Midbrain (tissue), 1 donor: ENCODE measurements around the gene RPAP2.
"Not testable (repeated sequence)": the region's sequence is repeated elsewhere in the genome, so short reads cannot be mapped to it uniquely, and the experiment has no call there.

ENCODE experiments used
- DNase-seq: peaks from one replicate; lab custom pipeline; 2025; lab: John Stamatoyannopoulos, UW

RPAP2 gene

DNA sequence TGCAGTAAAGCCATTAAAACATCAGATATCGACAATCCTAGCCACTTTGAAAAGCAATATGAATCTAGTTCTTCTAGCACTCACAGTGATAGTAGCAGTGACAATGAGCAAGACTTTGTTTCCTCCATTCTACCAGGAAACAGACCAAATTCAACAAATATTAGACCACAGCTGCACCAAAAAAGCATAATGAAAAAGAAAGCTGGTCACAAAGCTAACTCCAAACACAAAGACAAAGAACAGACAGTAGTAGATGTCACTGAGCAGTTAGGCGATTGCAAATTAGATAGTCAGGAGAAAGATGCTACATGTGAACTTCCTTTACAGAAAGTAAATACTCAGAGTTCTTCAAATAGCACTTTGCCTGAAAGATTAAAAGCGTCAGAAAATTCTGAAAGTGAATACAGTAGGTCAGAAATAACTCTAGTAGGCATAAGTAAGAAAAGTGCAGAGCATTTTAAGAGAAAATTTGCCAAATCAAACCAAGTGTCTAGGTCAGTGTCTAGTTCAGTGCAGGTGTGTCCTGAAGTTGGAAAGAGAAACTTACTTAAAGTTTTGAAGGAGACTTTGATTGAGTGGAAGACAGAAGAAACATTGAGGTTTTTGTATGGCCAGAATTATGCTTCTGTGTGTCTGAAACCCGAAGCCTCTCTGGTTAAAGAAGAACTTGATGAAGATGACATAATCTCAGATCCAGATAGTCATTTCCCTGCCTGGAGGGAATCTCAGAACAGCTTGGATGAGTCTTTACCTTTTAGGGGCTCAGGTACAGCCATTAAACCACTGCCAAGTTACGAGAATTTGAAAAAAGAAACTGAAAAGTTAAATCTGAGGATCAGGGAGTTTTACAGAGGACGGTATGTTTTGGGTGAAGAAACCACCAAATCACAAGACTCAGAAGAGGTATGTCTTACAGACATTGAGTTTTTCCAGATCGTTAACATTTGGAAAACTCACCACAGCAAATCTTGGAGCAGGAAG, 24.9 kb downstream of the RPAP2 start:
- DNase-seq, result no peak

DNA sequence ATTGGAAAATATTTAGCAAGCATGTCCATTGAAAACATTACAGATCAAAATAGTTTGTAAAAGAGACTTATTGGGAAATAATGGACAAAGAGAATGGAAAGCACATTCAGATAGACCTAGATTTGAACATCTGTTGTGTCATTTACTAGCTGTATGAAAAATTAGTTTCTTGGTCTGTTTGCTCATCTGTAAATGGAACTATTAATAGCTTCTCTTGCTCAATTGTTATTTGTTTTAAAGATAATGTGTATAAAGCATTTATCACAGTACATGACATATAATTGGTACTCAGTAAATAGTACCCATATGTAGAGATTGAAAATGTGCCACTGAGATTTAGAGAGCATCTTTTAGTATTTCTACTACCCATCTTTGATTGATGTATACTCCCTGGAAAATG, 25.9 kb downstream of the RPAP2 start:
- DNase-seq, result no peak

DNA sequence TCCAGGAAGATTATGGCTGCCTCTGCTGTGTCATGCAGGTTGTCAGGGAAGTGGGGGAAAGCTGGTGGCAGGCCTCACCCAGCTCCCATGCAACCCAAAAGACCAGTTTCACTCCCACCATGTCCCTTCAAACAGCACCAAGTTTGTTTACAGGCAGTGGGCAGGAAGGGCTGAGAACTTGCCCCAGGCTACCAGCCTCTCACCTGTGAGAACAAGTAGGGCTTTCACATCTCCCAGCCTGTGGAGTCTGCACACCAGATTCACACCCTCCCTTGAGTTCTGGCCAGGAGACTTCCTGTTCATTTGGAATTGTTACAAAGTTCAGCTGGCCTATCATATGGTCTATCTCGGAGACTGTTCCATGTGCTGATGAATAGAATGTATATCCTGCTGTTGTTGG, 27.8 kb downstream of the RPAP2 start:
- DNase-seq, result no peak

DNA sequence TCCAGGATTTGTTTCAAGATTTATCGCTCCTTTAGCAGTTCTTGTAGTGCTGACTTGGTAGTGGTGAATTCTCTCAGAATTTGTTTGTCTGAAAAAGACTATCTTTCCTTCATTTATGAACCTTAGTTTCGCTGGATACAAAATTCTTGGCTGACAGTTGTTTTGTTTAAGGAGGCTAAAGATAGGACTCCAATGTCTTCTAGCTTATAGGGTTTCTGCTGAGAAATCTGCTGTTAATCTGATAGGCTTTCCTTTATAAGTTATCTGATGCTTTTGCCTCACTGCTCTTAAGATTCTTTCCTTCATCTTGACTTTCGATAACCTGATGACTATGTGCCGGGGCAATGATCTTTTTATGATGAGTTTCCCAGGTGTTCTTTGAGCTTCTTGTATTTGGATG, 28.9 kb downstream of the RPAP2 start:
- DNase-seq, result no peak

DNA sequence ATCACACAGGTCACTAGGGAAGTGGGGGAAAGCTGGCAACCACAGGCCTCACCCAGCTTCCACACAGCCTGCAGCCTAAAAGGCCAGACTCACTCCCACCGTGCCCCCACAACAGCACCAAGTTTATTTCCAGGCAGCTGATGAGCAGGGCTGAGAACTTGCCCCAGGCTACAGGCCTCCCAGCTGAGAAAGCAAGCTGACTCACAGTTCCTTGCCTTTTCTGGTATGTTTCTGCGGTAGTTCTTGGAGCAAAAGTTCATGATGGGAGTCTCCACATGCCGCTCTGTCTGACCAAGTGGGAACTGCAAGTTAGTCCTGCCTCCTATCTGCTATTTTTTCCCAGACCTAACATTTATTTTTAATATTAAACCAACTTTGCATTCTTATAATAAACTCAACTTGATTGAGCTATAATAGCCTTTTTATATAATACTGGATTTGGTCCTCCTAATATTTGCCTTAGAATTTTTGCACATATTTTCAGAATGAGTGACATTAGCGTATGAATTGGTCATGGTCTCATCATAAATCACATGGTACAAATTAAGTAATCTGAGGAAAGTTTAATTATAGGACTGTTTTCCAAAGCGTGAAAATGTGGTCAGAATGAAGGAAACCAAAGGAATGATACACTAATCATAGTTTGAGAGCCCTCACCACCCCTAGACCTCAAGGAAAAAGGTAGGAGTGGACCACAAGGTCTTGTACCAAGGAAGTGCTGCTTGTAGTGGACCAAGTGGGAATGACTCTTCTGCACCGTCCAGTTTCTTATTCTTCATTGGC, 30.7 kb downstream of the RPAP2 start:
- DNase-seq, result no peak

DNA sequence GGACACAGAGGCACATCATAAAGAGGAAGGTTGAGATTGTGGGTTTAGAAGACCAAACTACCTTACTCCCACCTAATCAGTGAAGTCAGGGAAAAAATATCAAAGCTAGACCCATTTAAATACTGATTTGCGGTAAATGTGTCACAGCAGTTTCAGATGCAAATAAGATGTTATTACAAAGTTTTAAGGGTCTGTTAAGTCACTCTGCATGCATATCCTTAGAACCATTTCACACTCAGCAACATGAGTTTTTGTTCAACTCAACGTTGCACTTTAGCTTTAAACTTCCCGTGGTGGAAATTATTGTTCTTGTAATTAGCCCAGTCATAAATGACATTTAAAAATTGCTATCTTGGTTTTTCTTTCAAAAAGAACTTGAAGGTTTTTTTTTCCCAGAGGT, 34.8 kb downstream of the RPAP2 start:
- DNase-seq, result no peak

DNA sequence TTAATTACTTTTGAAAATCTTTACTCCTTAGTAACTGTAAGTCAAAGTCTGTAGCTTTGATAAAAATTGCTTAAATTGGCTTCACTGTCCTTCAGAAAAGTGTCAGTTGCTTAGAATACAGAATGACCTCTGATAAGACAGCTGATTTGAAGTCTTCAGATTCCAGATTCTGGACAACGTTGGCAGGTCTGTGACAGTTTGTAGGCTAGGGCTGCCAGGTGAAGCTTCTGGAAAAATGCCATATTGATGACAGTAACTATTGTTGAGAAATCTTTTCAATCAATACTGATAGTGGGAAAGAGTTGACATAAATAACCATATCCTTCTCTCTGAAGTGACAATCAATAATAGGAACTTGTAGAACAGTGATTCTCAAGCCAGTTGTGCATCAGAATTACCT, 41.3 kb downstream of the RPAP2 start:
- no peak for DNase-seq

DNA sequence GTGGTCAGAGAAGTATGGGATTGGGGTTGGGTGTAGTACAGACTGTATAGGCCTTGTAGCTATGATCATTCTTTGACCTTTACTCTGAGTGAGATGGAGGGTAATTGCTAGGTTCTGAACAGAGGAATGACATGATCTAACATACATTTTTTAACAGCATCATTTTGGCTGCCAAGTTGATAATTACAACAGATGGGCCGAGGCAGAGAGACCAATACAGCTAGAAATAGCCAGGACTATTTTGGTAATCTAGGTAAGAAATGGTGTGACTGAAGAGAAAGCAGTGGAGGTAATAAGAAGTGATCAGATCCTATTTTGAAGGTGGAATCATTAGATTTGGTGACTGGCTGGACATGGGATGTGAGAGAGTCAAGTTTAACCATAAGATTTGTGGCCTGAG, 43.5 kb downstream of the RPAP2 start:
- DNase-seq, result no peak

DNA sequence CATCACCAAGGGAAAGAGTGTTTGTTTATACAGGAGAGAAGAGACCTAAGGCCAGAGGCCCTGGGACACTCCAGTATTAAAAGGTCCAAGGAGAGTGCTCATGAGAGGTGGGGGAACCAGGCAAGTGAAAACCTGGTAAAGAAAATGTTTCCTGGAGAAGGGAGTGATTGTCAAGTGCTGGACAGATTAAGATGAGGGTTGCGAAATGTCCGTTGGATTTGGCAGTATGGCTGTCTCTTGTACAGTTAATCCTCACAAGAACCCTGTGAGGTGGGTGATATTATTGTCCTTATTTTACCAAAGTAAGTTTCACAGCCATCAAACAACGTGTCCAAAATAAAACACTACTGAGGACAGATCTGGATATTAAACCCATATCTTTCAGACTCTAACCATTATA, 44.2 kb downstream of the RPAP2 start:
- no peak for DNase-seq

DNA sequence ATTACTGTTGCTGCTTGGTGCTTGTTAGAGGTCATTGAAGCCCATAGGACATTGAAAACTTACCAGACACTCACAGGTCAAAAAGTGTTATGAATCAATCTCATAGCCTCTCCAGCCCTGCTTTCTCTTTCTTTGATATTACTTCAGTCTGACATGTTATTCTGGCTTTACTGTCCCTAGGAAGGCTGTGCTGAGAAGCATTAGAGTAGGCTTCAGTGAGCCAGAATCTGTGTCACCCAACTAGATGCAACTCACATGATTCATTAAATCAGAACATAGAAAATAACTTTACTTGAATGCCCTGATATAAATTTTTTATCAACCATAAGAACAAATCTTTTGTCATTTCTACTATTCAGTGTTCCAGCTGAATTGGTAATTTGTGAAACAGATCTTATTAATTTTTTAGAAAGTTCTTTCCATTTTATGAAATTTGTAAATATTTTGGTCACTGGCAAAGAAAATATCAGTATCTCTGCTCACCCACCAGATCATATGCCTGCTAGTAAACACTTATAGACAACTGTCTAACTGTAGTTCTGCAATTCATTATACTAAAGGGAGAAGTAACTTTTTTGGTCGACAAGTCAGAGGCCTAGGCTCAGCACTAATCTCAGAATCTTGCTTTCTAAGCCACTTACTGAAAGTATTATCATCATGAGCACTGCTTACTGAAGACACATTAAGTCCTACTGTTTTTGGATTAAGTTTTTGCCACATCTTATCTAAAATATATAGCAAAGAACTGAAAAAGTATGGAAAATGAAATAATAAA, 48.2 kb downstream of the RPAP2 start:
- no peak for DNase-seq

DNA sequence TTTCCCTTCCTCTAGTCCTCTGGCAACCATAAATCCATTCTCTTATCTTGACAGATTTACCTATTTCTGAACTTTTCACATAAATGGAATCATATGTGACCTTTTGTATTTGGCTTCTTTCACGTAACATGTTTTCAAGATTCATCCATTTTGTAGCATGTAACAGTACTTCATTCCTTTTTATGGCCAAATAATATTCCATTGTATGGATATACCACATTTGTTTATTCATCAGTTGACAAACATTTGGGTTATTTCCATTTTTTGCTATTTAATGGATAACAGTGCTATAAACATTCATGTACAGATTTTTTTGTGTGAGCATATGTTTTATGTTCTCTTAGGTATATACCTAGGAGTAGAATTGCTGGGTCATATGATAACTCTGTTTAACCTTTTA, 54.0 kb downstream of the RPAP2 start:
- DNase-seq, result no peak

DNA sequence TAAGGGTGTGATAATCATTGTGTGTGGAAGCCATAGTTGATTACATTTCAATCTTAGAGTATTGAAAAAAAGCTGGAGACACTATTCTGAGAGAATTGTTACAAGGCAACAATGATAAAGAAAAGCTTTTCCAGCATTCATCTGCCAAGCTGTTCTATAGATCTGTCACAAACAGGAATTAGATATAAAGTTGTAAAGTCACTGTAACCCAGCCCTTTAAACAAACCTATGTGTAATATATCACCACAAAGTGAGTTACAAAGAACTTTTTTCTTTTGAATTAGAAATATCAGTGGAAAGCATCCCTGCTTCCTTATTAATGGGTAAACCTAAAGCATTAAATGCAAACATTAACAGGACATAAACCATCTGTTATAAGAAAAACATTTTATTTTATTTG, 55.4 kb downstream of the RPAP2 start:
- no peak for DNase-seq

DNA sequence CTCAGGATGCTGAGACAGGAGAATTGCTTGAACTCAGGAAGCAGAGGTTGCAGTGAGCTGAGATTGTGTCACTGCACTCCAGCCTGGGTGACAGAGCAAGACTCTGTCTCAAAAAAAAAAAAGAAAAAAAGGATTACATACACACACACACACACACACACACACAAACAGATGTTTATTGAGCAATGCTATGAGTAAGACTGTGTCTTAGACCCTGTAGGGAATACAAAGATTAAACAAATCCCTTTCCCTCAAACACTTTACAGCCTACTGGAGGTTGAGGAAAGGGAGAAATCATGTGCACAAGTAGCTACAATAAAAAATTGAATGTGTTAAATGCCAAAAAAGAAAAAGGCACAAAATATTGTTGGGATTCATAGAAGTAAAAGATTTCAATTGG, 58.1 kb downstream of the RPAP2 start:
- DNase-seq, result no peak

DNA sequence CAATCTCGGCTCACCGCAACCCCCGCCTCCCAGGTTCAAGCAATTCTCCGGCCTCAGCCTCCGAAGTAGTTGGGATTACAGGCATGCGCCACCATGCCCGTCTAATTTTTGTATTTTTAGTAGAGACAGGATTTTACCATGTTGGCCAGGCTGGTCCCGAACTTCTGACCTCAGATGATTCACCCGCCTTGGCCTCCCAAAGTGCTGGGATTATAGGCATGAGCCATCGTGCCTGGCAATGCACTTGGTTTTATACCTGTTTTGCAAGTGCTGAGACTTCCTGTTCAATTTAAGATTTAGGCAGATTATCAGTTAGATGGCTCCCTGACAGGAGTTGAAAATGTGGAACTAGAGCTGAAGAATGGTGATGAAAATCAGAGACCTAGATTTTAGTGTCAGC, 60.5 kb downstream of the RPAP2 start:
- DNase-seq, result not testable (repeated sequence)

DNA sequence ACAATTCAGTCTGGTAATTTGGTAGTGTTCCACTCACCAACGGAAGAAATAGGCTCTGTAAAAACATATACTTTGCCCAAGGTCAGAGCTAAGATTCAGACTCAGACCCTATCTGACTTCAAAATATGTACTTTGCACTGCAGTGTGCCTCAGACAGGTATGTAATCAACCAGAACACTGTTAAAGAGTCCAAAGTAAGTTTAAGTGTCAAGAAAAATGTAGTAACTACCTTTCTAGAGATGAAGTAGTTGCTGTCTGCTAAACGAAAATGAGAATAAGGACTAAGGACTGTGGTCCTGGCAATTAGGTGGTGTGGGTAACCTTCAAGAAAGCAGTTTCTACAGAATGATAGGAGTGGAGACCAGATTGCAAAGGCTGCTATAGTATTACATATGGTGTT, 61.1 kb downstream of the RPAP2 start:
- DNase-seq, result no peak

DNA sequence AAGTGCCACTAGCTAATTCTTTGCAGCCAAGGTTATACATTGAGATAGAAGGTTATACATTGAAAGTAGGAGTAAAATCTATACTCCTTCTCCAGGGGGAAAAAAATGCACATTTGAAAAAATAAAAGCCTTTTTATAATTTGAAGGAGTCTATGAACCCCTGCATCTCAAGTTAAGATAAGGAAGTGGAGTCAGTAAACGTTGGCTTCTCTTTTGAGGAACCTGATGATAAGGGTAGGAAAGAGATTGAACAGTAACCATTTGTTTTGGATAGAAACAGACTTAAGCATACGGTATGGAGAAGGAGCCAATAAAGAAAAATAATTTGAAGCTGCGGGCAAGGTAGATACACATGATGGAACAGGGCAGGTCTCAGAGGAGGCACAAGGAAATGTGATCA, 64.1 kb downstream of the RPAP2 start:
- DNase-seq, result no peak

DNA sequence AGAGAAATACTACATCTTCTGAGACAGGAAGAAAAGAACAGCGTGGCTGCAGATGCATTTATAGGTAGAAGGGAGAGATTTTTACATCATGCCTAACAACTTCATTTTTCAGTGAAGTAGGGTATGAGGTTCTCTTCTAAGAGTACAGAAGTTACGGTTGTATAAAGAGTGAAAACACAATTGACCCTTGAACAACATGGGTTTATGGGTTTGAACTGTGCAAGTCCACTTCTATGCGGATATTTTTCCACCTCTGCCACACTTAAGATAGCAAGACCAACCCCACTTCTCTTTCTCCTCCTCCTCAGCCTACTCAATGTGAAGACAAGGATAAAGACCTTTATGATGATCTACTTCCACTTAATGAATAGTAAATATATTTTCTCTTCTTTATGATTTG, 64.5 kb downstream of the RPAP2 start:
- DNase-seq, result no peak

DNA sequence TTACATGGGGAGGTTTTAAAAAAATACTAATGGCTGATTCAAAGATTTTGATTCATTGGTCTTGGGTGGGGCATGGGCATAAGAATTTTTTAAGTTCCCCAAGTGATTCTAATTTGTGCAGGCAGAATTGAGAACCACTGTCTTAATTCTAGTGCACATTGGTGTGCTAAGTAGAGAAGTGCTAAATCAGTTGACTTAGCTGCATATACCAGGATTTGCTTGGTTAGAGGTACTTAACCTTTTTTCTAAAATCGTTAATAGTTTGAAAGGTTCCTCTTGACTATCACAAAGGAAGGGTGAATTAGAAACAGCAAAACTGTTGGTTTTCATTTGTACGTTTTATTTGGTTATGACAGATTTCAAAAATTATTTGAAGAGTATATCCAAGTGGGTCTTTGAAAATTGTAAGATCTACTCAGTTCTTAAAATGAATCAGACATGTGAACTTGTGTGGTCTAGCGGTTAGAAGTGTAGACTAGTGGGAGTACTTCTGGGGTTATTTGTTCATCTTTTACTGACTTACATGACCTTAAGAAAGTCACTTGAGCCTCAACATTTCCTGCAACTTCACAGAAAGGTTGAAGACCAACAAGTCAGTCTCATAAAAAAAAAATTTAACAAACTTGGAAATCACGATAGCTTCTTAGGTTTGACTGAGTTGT, 66.7 kb downstream of the RPAP2 start:
- no peak for DNase-seq

DNA sequence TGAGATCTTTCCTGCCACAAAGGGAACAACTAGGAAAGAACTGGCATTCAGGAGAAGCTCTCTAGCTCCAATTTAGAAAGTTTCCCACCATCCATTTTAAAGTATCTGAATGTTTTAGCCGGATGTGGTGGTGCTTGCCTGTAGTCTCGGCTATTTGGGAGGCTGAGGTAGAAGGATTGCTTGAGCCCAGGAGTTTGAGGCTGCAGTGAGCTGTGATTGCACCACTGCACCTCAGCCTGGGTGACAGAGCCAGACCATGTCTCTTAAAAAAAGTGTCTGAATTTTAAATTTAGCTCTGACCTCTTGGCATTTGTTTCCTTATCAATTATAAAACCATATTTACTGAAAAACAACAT, 67.2 kb downstream of the RPAP2 start:
- DNase-seq, result no peak

DNA sequence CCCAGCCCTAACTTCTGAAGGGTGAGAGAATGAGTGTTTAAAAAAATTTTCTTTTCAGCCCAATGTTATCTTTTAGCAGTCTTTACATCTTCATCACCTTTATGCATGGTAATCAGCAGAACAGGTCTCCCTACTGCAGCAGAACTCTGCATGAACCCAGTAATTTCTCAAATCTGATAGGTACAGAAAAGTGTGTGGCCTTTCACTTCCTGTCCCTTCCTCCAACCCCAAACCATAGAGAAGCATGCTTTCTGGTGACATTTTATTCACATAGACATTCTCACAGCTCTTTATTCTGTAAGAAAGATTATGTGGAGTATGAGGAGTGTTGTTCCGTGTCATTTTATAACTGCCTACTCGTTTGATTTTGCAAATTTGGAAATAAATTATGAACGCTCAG, 68.6 kb downstream of the RPAP2 start:
- DNase-seq, result no peak

DNA sequence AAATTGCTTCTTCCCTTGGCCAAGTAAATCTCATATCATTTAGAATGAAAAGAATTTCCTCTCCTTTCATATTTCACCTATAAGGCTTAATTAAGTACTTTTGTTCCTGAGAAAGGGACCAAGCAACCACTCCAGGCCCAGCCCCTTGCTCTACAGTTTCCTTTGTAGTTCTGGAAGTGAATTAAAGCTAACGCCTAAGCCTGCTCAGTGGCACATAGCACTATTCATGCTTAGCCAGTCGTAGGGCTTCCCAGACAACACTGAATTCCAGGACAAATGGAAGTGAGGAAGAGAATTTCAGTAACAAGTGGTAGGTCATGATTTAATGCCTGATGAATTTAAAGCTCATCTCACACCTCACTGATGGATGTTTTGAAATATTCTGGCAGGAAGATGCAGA, 73.3 kb downstream of the RPAP2 start:
- no peak for DNase-seq

DNA sequence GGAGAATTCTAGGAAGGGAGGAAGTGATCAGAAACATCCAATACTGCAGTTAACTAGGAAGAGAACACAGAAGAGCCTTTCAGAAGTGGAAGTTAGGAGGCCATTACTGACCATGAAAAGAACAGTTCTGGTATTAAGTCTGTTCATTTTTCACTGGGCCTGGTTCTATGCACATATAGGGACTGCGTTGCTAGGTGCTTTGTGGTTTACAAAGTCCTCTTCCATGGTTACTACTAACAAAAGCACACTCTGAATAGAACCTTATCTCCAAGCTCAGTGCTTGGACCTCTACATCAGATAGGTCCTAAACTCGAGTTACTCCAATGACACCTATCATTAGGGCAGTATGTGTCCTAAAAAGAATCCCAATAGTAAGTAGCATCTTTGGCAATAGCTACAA, 75.4 kb downstream of the RPAP2 start:
- no peak for DNase-seq
